Stimulated activated CD8-positive, alpha-beta memory T cell treated with anti-CD3 and anti-CD28 coated beads, Interleukin-4, amount 100 ng/mL, for 24 hours (primary cell): ENCODE results near the gene TSPAN14.

Source experiments
- DNase-seq: peaks from one replicate; pipeline ENCODE4 v3.0.0-alpha.2; 2020; ENCODE audit warnings: low read depth

Gene TSPAN14

DNA sequence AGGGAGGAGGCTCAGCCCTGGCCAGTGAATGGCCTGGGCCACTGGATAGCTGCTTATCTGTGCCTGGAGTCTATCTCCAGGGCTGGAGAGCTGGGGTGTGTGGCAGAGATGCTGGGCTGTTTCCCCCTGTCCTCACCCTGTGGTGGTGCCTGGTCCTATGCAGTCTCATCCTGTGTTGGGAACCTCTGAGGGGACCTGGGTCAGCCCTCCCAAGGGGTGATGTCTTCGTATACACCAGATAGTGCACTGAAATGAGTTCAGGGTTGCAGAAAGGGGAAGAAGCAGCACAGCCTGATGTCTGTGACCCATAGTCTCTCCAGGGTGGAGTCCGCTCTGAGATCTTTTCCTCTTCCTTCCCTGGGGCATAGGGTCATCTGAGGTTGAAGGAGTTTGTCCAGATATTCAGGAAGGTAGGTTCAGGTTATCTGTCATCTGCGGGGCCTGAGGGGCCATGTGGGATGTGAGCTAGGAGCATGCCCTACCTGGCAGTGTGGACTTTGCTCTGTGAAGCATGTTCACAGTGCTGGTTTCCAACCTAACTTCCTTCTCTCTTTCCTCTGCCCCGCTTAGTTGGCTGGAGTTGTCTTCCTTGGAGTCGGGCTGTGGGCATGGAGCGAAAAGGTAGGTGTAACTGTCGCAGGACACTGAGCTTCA lies 50.2 kb downstream of the TSPAN14 start:
- no peak for DNase-seq

DNA sequence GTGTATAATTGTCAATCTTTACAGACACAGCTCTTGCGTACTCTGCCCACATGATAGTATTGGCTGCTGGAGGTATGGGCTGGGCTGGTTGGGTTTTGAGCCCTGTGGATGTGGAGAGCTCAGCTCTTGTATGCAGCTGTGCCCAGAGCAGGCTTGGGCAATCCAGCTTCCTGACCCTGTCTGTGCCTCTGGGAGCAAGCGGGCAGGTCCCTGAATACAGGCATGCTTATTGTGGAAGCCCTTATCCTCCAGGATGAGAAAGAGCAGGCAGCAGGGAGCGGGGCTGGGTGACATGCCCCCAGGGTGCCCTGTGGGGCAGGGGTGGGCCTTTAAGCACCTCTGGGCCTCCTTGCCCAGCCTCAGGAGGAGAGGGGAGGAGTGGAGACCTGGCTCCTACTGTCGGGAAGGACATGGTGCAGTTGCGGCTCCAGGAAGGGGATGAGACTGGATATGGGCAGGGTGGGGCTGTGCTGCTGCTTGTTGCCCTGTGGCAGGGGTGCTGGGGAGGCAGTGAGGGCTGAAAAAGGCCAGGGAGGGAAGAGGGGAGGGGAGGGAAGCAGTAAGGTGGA lies 50.9 kb downstream of the TSPAN14 start:
- no peak for DNase-seq

DNA sequence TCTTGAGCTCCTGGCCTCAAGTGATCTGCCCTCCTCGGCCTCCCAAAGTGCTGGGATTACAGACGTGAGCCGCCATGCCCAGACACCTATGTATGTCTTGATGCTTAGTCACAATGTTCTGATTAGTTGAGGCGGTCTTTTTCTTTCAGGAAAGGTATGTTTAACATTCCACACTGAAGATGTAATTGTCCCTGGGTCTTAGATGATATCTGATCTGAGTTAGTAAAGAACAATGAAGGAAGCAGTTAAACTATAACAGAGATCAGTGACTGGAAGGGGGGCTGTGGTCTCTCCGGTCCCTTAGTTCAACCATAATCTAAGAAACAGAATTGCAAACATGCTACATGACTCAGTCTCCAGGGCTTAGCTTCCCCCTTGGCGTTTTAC lies 52.1 kb downstream of the TSPAN14 start:
- DNase-seq = no peak

DNA sequence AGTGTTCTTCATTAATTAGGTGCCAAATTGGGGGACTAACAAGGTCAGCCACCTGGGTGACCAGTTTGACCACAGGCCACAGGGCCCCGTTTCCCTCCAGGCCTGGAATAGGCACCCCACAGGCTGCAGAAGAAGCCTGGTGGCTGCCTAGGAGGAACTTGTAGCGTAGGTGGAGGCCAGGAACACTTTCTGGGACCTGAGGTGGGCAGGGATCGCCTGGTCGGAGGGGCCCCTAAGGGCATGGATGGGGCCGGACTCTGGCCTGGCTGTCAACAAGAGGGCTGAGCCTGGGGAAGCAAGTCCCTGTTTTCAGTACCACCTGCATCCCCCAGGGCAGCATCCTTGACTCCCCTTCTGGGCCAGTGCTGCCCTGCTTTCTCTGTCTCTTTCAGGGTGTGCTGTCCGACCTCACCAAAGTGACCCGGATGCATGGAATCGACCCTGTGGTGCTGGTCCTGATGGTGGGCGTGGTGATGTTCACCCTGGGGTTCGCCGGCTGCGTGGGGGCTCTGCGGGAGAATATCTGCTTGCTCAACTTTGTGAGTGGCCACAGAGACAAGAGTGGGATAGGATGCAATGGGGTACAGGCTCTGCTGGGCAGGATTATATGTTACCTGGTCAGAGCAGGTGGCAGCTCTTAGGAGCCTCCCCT lies 52.9 kb downstream of the TSPAN14 start:
- DNase-seq = no peak

DNA sequence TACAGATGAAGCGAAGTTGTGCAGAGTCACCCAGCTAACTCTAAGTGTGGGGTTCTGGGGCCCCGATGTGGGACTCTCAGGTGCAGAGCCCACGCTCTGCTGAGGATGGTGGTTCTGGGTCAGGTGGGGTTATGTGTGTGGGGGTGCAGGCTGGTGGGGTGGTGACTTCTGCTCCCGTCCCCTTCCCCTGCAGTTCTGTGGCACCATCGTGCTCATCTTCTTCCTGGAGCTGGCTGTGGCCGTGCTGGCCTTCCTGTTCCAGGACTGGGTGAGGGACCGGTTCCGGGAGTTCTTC lies 54.9 kb downstream of the TSPAN14 start:
- no peak for DNase-seq

DNA sequence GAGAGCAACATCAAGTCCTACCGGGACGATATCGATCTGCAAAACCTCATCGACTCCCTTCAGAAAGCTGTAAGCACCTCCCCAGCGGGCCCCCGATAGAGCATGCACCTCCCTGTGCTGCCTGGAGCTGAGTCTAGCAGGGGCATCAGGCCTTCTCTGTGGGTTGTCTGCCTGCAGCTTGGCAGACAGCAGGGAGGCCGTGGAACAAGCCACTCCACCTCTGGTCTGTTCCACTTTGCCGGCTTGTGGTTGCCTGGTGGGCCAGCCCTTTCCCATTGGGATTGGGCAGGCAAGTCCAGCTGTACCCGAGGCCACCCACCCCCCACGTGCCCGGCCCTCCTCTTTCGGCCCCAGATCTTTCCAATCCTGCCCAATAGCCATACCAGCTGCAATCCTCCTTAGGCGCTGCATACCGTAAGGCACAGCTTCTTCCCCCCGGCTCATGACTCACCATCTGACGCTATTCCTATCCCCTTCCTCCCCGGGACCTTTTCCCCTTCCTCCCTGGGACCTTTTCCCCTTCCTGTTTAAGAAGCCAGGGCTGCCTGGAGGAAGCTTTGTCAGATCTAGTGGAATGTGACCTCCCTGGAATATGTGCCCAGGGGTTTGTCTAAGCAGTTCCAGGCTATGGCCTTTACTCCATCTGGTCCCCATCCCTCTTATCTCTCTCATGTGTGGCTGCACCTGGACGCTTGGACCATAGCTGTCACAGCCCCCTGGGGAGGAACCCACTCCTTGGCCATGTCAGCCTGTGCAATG lies 55.5 kb downstream of the TSPAN14 start:
- no peak for DNase-seq

DNA sequence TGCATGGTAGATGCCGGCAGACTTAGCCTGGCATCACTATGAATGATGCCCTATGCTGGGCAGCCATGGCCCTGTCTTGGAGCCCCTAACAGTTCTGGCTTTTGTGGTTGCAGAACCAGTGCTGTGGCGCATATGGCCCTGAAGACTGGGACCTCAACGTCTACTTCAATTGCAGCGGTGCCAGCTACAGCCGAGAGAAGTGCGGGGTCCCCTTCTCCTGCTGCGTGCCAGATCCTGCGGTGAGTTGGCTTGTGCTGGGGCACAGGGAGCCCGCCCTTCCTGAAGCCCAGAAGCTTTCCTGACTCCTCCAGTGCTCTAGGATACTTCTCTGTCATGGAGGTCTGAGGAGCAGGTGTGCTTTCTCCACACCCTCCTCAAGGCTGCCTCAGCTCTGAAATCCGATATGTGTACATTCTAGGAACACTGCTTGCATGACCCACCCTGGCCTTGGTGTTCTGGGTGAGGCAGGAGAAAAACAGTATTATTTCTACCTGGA lies 58.0 kb downstream of the TSPAN14 start:
- no peak for DNase-seq

DNA sequence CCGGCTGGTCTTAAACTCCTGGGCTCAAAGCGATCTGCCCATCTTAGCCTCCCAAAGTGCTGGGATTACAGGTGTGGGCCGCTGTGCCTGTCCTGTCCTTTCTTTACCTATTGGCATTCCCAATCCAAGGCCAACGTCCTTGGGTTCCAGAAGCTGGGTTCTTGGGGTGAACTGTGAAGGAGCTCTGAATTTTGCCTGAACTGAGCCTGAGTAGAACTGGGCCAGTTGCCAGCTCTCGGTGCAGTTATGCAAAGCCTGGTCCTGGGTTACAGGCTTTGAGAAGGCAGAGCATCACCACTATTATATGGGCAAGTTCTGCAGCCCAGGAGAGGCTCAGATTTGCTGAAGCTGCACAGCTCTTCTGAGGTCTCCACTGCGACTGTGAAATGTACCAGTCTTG lies 59.0 kb downstream of the TSPAN14 start:
- DNase-seq = no peak

DNA sequence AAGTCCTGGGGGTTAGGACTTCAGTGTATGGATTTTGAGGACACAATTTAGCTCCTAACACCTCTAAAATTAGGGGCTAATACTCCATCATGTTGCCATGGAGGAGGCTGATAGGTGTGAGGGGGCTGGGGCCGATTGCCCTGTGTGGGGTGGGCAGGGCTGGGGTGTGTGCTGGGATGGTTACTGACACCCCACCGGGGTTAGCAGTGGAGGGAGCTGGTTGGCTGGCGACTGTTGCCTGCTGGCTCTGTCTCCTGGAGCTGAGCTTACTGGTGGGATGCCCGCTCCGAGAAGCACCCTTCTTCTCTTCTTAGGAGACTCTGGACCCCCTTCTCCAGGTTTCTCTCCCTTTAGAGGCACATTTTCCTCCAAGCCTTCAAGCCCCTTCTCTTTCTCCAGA lies 61.4 kb downstream of the TSPAN14 start:
- no peak for DNase-seq

DNA sequence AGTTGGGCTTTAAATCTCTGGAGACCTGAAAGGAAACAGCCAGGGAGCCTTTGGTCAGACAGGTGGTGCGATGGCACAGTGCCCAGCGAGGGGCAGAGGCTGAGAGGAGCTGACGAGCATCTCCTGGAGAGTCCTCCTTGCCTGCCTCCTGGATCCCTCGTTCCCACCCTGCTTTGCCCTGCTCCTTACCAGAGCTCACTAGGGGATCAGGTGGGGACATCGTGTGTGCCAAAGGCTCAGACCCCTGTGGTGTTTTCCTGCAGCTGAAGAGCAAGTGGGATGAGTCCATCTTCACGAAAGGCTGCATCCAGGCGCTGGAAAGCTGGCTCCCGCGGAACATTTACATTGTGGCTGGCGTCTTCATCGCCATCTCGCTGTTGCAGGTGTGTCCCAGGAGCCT lies 61.8 kb downstream of the TSPAN14 start:
- DNase-seq = no peak

DNA sequence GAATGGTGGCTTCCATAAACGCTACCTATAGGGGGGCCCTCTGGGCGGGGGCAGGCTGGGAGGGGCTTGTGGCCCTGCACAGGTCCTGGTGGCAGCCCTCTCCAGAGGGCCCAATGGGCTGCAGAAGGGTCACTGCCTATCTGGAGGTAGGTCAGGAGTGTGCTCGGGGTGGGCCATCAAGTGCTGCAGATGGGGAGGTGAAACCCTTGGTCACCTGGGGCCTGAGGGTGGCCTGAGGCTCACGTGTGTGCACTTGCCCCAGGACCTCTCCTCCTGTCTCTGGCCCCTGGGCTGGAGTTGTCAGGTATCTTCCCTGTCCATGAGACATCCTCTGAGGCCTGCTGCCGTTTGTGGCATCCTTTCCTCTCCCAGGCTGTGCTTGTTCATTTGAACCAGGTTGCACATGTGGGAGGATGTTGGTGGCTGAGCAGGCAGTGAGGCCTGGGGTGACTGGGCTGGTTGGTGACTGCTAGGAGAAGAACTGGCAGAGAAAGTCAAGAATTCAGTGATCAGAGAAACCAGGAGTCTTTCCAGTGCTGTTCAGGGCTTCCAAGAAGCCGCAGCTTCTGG lies 62.5 kb downstream of the TSPAN14 start:
- DNase-seq = no peak

DNA sequence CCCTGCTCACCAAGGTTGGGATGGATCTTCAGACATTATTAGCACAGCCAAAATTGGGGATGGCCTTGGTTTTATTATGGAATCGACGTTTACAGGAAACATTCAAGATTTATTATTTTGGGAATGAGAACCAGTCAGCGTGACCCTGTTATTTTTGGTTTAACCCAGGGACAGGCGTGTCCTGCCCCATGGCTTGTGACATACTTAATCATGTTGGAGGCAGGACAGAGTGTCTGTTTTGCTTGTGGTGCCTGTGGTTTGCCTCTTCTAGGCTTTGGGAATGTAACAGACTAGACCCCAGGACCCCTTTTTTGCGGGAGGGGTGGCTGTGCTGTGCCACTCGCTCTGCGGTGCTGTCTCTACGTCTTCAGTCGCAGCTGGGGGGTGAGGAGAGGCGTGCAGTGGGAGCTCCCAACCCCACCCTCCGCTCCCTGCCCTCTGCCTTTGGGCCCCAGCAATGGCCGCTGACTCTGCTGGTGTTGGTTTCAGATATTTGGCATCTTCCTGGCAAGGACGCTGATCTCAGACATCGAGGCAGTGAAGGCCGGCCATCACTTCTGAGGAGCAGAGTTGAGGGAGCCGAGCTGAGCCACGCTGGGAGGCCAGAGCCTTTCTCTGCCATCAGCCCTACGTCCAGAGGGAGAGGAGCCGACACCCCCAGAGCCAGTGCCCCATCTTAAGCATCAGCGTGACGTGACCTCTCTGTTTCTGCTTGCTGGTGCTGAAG lies 63.5 kb downstream of the TSPAN14 start:
- DNase-seq = no peak

DNA sequence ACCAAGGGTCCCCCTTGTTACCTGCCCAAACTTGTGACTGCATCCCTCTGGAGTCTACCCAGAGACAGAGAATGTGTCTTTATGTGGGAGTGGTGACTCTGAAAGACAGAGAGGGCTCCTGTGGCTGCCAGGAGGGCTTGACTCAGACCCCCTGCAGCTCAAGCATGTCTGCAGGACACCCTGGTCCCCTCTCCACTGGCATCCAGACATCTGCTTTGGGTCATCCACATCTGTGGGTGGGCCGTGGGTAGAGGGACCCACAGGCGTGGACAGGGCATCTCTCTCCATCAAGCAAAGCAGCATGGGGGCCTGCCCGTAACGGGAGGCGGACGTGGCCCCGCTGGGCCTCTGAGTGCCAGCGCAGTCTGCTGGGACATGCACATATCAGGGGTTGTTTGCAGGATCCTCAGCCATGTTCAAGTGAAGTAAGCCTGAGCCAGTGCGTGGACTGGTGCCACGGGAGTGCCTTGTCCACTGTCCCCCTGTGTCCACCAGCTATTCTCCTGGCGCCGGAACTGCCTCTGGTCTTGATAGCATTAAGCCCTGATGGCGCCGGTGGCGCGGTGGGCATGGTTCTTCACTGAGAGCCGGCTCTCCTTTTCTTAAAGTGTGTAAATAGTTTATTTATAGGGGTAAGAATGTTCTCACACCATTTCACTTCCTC lies 64.2 kb downstream of the TSPAN14 start:
- DNase-seq = no peak

DNA sequence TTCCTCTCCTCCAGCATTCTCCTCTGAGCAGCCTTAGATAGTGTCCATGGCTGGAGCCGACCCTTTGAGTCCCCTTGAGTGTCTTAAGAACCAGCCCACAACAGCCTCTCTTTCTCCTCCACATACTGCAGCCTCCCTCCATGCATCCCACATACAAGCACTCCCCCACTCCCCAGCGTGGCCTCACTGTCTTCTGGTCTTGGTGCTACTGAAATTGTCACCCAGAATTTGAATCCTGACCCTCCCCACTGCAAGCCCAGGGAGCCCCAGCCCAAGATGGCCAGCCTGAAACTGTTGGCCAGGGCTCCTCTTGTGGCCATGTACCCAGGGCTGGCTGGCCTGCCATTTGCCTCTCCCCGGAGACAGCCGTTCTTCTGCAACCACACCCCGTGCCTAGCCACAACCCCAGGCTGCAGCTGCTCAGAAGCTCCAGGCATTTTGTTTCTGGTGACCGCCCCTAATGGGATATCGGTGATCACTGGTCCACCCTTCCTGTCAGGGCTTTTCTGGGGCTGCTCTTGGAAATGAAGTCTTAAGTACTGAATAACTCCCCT lies 64.8 kb downstream of the TSPAN14 start:
- DNase-seq = no peak

DNA sequence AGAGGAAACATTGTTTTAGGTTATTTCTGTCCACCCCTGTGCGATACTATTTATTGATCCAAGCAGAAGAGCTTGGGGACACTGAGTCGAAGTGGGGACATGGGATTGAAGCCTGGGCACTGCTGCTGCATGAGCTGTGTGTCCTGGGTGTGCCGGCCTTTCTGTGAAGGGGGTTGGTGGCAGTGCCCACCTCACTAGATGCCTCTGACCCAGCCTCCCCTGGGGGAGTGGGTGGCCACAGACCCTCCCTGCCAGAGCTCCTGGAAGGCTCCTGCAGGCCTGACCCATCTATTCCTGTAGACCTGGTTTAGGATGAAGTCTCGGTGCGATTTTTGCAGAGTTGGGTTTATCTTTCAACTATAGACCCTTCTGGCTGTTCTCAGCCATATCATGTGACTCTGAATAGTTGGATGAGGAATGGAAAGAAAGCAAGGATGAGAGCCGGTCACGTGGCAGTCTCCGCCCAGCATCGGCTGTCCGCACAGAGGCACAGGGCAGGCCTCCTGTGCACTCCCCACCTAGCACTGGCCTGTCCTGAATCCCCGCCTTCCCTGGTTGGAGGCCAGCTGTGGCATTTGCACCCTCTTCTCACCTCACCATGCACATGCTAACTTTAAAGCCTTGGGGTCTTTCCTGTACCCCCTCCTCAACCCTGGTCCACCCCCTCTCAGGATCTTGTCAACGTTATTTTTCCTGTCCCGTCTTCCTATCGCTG lies 66.0 kb downstream of the TSPAN14 start:
- DNase-seq = no peak

DNA sequence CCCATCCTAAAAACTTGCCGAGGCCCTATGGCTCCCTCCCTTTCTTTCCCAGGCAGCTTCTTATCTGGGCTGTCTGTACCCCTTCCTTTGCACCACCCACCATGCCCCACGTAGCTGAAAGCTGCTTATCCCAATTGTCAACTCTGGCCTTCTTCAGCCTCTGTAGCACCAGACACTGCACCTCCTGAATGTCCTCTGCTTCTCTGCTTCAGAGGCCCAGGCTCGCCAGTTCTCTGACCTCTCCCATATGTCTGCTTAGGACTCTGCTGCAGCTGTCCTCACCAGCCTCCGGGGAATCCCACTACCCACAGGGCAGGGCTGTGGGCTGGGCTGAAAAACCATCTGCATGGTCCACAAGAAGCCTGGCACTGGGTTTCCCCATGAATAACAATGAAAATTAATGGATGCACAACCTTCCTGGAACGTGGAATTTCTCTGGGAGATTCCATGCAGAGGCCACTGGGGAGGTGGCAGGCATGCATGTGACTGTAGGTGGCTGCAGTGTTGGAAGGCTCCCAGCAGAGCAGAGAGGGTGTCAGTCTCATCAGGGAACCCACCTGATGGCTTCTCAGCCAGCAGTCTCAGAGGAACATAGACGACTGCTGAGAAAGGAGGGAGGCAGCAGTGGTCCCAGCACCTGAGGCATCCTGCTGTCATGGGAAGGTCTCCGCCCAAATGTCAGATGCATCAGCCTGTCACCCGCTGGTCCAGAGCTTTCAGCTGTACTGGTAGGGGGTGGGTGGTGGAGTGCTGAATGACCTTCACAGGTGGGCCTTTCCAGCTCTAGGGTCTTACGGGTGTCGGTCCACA lies 66.8 kb downstream of the TSPAN14 start:
- no peak for DNase-seq

DNA sequence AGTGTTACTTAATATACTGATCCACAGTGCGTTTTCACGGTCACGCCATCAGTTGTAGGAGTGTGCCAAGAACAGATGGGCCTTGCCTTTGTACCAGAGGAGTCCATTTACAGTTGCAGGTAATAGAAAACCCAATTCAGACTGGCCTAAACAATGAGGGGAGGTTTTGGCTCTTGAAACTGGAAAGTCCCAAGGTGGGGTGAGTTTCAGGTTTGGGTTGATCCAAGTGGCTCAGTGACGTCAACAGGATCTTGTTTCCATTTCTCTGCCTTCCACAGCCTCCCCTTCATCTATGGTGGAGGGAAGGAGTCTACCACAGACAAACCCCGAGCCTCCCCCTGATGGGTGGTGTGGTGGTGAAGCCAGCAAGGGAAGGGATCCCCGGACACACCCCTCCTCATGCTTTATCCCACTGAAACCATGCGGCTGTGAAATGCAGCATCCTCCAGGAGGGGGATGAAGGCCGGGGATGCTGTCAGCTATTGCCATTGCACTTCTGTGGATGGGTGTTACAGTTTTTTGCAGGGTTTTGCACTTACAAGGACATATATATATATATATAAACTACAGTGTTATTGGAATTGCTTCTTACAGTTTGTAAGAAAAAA lies 68.8 kb downstream of the TSPAN14 start:
- DNase-seq = no peak

DNA sequence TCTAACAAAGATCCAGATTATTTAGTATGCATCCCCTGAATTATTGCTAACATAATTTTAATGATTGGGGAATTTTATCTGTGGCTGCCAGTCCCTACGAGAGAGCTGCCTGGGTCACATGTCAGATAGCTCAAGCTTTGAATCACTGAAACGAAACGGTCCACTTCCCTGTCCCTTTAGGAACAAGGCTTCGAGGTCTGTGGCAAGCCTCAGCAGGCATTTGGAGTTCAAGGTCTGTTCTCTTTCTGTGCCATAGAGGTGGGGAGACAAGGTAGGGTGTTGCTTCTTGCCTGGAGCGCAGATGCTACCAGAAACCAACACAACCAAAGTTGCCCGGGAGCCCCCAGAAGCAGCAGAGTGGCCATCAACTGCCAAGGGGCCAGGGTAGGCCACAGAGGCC lies 69.7 kb downstream of the TSPAN14 start:
- no peak for DNase-seq

DNA sequence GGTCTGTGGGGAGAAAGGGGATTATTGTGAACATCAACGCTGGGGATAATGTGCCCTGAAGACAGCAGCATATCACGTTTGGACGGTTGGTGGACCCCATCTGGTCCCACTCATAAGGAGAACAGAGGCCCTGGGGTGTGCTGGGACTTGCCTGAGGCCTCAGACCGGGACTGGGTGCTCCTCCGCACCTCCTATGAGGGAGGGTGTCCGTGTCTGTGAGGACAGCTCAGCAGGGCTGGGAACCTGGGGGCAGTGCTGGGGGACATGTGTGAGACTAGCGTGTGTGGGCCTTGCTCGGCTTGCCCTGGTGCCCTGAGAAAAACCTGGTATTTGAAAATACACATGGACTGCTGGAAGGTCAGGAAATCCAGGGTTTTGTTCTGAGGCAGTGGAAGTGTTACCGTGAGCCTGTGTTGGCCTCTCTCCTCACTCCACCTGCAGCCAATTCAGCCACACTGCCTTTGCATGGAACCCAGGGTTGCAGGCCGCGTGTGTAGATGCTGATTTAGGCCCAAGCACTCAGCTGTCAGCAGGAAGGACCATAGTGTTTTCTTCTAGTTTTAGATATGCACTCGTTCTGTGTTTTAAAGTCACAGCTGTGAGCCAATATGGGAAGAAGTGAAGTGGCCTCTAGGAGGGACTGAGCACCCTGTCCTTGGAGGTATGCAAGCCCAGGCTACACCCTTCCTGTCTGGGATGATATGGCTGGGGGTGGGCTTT lies 70.2 kb downstream of the TSPAN14 start:
- DNase-seq = no peak
